Stimulated activated CD4-positive, alpha-beta T cell treated with anti-CD3 and anti-CD28 coated beads, TNF-alpha, amount 100 ng/mL, for 4 hours (primary cell): ENCODE measurements around the gene CEP128.

Experiments
- DNase-seq, 3 experiments: peaks; one replicate each; pipeline ENCODE4 v3.0.0-alpha.2; 2020; ENCODE audit warnings: low read depth in 3 of 3

Gene CEP128

GRCh38 chr14:80941241-80942185 is at the start of gene CEP128:
TSS of gene CEP128 (minus strand) at chr14:80941738.
- DNase-seq: peak; percentile 63 to 68 (median 66)

DNA sequence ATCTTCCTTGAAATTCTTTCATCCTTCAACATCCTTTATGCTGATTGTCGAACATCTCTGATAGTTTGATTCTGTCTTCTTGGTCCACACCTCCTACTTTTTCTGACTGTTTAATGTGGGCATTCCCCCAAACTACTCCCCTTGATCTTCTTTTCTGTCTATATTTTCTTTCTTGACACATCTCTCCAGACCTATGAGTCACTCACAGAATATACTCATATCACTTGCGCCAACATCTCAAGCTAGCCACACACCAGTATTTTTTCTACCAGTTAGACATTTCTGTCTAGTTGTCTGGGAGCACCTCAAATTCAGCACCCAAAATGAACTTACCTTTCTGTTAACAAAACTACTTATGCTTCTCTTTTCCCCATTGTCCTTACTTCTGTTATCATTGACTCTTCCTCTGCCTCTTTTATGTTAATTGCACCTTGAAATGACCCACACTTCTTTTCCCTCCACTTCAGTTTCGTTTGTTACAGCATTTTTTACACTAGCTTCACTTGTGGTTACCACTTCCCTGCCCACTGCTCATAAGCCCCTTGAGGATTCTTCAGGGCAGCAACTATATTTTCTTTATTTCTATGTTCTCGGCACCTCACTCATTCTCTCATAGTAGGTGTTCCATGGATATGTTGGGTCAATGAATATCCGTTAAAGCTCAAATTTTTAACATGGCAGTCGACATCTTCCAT is 47.3 kb upstream of the CEP128 start:
- DNase-seq: no peak

- no peak for DNase-seq
Measured at GRCh38 chr14:80988192-80988591, 46.7 kb upstream of the CEP128 start.

DNA sequence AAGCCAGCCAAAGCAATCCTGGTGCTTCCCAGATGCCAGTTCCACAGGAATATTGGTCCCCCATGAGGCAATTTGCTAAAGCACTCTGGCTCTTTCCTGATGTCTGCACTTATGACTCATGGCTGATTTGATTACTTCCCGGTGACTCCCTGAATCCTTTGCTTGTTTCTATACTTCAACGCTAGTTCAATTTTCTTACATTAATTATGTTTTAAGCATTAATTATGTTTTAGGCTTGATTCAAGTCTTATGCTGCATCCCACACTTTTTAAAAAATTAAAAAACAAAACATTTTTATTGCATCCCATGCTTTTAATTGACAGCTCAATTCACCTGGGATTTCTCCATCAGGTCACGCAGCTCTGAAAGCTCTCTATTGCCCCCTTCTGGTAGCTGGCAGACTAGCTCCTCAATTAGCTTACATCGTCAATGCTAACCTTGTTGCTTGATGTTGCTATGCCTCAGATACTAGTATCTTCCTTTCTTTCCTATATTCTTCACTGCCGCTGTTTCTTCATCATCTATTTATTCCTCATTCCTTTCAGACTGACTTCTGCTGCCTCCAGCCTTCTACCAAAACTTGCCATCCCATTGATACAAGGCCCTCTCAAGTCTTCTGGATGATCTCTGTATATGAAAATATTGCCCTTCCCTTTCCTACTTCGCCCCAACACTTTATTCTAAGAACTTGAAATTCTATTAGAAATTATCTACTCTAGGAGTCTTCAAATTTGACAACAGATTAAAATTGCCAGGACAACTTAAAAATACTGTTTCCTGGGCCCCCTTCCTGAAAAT is 45.9 kb upstream of the CEP128 start:
- DNase-seq: peak; percentile 20 to 38 (median 27)

DNA sequence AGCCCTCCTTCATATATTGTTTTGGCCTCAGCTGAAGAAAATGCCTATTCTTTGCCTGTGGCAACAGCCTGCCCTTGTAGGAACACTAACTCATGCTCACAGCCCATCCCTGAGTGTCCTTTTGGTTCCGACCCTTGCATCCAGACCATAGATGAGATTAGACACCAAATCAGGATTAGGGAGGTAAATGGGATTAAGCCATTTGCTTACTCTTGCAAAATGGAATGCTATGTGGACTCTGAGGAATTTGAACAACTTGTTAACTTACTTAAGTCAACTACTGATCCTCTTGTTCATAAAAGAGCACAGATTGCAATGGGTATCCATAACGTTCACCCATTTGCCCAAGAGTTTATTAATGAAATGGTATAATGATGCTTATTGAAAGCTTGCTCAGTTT is 41.2 kb upstream of the CEP128 start:
- DNase-seq: no peak

GRCh38 chr14:80981673-80982072 is 40.1 kb upstream of the CEP128 start:
- no peak for DNase-seq

- no peak for DNase-seq
Measured at GRCh38 chr14:80981156-80981555, 39.6 kb upstream of the CEP128 start.

GRCh38 chr14:80979951-80980350 is 38.4 kb upstream of the CEP128 start:
- no peak for DNase-seq

DNA sequence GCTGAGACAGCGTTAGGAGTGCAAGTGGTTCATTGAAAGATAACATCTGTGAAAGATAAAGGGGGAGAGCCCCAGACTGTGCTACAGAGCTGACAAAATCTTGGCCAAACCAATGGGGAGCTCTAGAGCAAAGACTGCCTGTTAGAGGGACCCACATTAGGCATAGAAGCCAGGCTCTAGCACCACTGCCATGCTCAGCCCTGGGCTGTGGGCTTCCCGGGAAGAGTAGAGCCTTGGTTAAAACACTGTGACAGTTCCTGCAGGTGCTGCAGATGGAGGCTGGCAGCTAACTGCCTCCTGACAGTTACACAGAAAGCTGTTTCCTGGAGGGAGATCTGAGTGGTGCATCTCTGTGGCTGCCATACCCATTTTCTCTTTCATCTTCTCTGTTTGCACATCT is 36.9 kb upstream of the CEP128 start:
- no peak for DNase-seq

DNA sequence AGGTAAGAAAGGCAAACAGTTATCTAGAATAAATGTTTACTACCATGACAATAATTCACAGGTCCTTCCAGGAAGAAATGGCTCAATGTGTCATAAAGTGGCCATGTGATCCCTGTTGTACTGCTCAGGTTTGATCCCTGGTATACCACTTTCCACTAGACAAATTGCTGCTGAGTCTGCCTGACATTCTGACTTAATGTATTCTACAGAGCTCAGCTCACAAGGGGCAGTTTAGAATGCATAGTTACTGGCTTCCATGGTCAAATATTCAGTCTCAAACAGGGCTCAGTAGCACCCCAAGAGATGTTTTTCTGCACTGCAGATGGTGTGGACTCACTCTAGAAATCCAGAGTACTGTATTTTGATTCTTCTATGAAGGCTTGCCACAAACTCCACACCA is 35.7 kb upstream of the CEP128 start:
- DNase-seq: no peak

DNA sequence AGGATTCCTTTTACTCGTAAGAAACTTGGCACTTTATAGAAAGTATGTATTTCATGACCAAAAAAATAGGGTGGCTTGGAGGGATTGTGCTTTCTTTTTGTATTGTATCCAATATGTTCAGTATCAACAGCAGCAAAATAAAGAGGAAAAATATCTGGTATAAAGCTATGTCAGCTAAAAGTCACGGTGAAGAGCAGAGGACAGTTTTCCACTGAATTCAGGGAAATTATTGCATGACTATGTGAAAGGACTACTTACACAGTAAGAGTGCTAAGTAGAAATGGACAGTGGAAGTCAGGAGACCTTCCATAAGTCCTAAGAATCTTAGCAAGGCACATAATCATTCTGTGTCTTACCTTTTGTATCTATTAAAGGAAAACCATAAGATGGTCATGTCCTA is 33.1 kb upstream of the CEP128 start:
- DNase-seq: no peak

- DNase-seq: no peak
Measured at GRCh38 chr14:80973931-80974641, 32.5 kb upstream of the CEP128 start.

DNA sequence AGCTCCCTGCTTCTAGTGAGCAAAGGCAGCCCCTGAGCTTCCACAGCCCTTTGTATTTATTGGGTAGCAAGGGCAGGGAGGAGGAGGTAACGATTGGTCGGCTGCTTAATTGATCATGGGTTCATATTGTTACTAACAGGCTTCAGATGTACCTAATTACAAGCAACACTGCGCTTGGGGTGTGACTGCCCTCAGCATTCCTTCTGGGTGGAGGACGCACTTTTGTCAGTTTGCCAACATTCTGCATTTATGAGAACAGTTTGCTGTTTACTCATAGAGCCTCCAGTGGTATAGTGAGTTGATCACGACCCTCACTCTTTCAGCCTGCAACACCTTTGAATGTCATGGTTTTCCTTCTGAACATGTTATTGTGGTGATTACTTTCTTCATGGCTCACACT is 23.5 kb upstream of the CEP128 start:
- DNase-seq: no peak

DNA sequence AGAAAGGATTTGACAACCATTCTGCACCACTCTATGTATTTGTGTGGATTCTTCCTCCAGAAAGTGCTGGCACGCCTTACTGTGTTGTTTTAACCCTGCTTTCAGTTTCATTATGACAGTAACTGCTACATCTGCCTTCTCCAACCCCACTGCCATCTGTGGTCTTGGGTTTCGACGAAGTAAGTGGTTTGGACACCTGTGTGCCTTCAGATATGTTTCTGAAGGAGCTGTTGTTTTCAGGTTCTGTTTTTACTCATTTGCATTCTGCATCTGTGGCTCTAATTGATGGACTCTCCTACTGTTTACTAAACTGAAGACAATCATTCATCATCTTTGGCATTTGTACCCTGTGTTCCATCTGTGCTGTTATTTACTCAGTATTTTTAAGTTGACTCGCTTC is 18.0 kb upstream of the CEP128 start:
- DNase-seq: peak in 2 of 3 experiments; percentile 3 to 11

- DNase-seq: no peak
Measured at GRCh38 chr14:80958939-80959338, 17.4 kb upstream of the CEP128 start.

DNA sequence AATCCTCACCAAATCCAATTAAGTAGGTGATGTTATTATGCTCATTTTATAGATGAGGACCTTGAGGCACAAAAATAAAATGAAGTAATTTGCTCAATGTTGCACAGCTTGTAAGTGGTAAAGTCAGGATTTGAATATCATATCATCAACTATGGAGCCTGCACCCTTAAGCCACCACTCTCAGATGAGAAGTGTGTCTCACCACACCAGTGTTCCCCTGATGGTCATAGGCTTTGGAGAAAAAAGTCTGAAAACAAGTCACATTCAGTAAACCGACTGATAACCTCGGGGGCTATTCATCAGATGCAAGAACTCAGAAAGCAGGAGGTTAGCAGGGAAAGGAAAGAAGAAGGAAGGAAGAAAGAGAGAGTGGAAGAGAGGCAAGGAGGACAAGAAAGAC is 16.7 kb upstream of the CEP128 start:
- DNase-seq: no peak

DNA sequence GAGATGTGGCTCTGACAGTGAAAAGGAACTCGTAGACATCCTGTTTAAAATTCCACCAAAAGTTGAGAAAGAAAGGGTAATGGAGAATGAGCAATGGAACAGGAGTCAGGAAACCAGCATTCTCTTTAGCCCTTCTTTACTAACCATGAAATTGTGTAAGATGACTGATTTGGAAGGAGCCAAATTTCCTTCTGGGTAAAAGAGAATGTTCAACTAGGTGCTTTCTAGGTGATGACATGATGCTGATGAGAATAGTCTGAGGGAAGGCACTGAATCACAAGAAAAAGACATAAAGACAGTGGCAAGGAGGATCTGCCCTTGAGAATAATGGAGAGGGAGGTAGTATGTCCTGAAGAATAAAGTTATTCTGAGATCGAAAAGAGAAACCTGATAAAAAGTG is 16.1 kb upstream of the CEP128 start:
- no peak for DNase-seq

DNA sequence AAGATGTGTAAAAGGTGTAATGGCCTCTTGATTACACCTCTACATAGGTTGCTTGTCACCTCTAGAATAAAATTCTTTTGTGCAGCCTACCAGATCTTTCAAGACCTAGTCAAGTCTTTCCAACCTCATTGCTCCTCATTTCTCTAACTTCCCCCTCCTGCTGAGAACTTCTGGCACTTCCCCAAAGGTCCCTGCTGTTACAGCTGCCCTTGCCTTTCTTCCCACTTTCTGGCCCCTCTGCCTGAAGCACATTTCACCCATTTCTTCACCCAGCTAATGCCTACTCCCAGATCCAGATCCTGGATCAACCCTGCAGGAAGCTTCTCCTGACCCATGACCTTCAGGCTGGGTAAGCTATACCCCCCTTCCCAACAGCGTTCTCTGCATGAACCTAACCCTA is 15.4 kb upstream of the CEP128 start:
- DNase-seq: no peak

DNA sequence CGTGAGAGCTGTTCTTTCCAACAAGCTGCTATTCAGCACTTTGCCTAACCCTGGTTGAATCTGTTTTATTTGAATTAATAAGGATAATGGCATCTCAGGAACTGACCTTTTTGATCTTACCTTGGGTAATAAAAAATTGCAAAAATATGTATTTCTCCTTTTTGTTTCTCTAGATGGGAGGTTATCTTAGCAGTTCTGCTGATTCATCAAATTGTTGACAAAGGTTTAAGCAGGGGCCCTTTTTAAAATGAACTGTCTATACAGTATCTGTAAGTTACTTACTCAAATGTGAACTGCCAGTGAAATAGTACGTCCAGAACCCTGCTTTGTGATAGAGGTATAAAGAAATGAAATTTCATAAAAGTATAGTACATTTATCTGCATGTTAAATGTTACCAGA is 14.6 kb upstream of the CEP128 start:
- no peak for DNase-seq

DNA sequence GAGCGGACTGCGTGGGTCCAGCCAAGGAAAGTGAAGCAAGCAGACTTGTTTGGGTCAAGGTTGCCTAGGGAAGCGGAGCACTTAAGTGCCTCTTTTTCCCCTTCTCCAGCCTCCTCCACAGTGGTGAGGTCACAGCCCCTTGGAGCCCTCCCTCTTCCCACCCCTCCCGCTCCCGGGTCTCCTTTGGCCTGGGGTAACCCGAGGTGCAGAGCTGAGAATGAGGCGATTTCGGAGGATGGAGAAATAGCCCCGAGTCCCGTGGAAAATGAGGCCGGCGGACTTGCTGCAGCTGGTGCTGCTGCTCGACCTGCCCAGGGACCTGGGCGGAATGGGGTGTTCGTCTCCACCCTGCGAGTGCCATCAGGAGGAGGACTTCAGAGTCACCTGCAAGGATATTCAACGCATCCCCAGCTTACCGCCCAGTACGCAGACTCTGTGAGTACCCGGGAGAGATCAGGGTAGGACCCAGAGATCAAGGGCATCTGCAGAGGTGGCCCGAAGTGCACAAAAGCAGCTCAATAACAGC is 13.9 kb upstream of the CEP128 start, which contains the start of gene TSHR:
Gene TSHR (plus strand): TSS at position 206 of the 526 bp plus-strand sequence. CDS start 60 bp downstream, at position 266.
- no peak for DNase-seq

DNA sequence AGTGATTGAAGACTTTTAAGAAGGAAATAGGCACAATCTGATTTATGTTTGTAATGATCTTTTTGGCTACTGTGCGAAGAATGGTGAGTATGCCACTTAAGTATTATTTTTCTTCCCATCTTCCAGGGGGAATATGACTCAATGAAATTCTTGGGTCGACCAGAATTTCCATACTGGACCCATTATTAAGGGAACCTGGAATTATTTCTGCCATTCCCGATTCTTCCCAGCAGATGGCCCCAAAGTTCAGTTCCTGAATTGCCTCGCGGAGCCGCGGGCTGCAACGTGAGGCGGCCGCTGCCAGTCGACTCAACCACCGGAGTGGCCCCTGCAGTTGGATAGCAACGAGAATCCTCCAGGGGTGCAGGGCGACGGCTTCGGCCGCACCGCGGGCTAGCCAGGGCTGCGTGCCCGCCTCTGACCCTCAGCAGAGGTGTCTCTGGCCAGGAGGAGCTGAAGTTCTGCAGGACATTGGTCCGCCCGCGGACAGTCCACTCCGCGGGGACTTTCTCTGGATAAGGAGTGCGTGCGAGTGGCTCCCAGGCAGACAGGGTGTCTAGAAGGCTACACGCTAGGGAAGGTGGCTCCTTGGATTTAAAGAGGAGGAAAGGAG is 13.3 kb upstream of the CEP128 start:
- DNase-seq: peak; percentile 47 to 59 (median 54)
